SK-N-DZ (cell line): Measurements from ENCODE around the gene CIT.
"Not testable (repeated sequence)": the region's sequence is repeated elsewhere in the genome, so short reads cannot be mapped to it uniquely, and the experiment has no call there.

Experiments
- DNase-seq: peaks from one replicate; pipeline ENCODE4 v3.0.0-alpha.2; 2015; ENCODE audit warnings: low spot score

CIT gene

GRCh38 chr12:119657001-119657400 is 220.1 kb downstream of the CIT start:
- DNase-seq = not testable (repeated sequence)

GRCh38 chr12:119652665-119653064 is 224.5 kb downstream of the CIT start:
- no peak for DNase-seq

GRCh38 chr12:119649202-119649808 is 227.8 kb downstream of the CIT start:
- no peak for DNase-seq

GRCh38 chr12:119645535-119646059 is 231.5 kb downstream of the CIT start:
- no peak for DNase-seq

GRCh38 chr12:119644930-119645329 is 232.2 kb downstream of the CIT start:
- no peak for DNase-seq

GRCh38 chr12:119642986-119643385 is 234.1 kb downstream of the CIT start:
- DNase-seq = no peak
